H9 (cell line): Measurements from ENCODE around the gene SLC7A1. TPM values are rescaled to one million over a fixed set of nuclear protein-coding genes. Genes with fewer than 3 reads are reported as not detected.

Experiments used
- DNase-seq: peaks from one replicate; pipeline ENCODE4 v3.0.0-alpha.2; 2017
- H2AFZ ChIP-seq: one replicate; pipeline ENCODE4 v1.6.1; 2013; ENCODE audit warnings: mild to moderate bottlenecking, low read length, control low read depth, moderate library complexity
- H2AK5ac ChIP-seq: 2 replicates; pipeline ENCODE4 v1.6.1; 2013; ENCODE audit warnings: low read length, control low read depth, mixed read lengths; ENCODE audit not compliant: insufficient read length
- H2BK120ac ChIP-seq: one replicate; pipeline ENCODE4 v1.6.1; 2013; ENCODE audit warnings: low read depth, mild to moderate bottlenecking, low read length, control low read depth, inconsistent platforms; ENCODE audit not compliant: poor library complexity, severe bottlenecking
- H2BK12ac ChIP-seq: 2 replicates; pipeline ENCODE4 v1.6.1; 2013; ENCODE audit warnings: low read length, control low read depth, mixed read lengths, low read depth; ENCODE audit not compliant: insufficient read length
- H2BK15ac ChIP-seq: 2 replicates; pipeline ENCODE4 v1.6.1; 2013; ENCODE audit warnings: low read depth, low read length, control low read depth
- H2BK20ac ChIP-seq: one replicate; pipeline ENCODE4 v1.6.1; 2013; ENCODE audit warnings: low read depth, mild to moderate bottlenecking, low read length, control low read depth, inconsistent platforms; ENCODE audit not compliant: poor library complexity, severe bottlenecking
- H2BK5ac ChIP-seq: 2 replicates; pipeline ENCODE4 v1.6.1; 2013; ENCODE audit warnings: low read length, control low read depth, mixed read lengths; ENCODE audit not compliant: insufficient read length
- H3K14ac ChIP-seq: 2 replicates; pipeline ENCODE4 v1.6.1; 2013; ENCODE audit warnings: low read length, control low read depth; ENCODE audit not compliant: insufficient read depth
- H3K18ac ChIP-seq: 2 replicates; pipeline ENCODE4 v1.6.1; 2013; ENCODE audit warnings: low read depth, mild to moderate bottlenecking, mixed read lengths, low read length, control low read depth; ENCODE audit not compliant: insufficient read length
- H3K23ac ChIP-seq: 2 replicates; pipeline ENCODE4 v1.6.1; 2013; ENCODE audit warnings: low read length, control low read depth, mixed read lengths, low read depth; ENCODE audit not compliant: insufficient read length
- H3K23me2 ChIP-seq: 2 replicates; pipeline ENCODE4 v1.6.1; 2013; ENCODE audit warnings: low read depth, mild to moderate bottlenecking, mixed read lengths, low read length, control low read depth; ENCODE audit not compliant: insufficient read length, poor library complexity, severe bottlenecking
- H3K27ac ChIP-seq: 2 replicates; pipeline ENCODE4 v1.5.1; 2013; ENCODE audit warnings: low read length, control low read depth, mixed read lengths, low read depth; ENCODE audit not compliant: insufficient read length
- H3K27me3 ChIP-seq: 2 replicates; pipeline ENCODE4 v1.6.1; 2013; ENCODE audit warnings: low read length, control low read depth, inconsistent platforms; ENCODE audit not compliant: insufficient read depth
- H3K4ac ChIP-seq: 2 replicates; pipeline ENCODE4 v1.6.1; 2013; ENCODE audit warnings: low read depth, mild to moderate bottlenecking, control low read depth, inconsistent platforms, low read length, moderate library complexity
- H3K4me1 ChIP-seq: 2 replicates; pipeline ENCODE4 v1.6.1; 2013; ENCODE audit warnings: low read length, control low read depth, inconsistent platforms; ENCODE audit not compliant: insufficient read depth
- H3K4me2 ChIP-seq: 2 replicates; pipeline ENCODE4 v1.6.1; 2013; ENCODE audit warnings: low read length, control low read depth, mixed read lengths; ENCODE audit not compliant: insufficient read length, insufficient read depth
- H3K56ac ChIP-seq: 2 replicates; pipeline ENCODE4 v1.6.1; 2013; ENCODE audit warnings: low read depth, mild to moderate bottlenecking, mixed read lengths, low read length, control low read depth; ENCODE audit not compliant: insufficient read length
- H3K79me1 ChIP-seq: 2 replicates; pipeline ENCODE4 v1.6.1; 2013; ENCODE audit warnings: low read depth, mild to moderate bottlenecking, moderate library complexity, low read length, control low read depth, inconsistent platforms; ENCODE audit not compliant: insufficient read depth, poor library complexity, severe bottlenecking
- H3K79me2 ChIP-seq: 2 replicates; pipeline ENCODE4 v1.6.1; 2013; ENCODE audit warnings: low read length, control low read depth, inconsistent platforms; ENCODE audit not compliant: insufficient read depth
- H3K9ac ChIP-seq: 2 replicates; pipeline ENCODE4 v1.6.1; 2013; ENCODE audit warnings: low read length, control low read depth, mixed read lengths; ENCODE audit not compliant: insufficient read length; ENCODE audit errors: extremely low read depth
- H3K9me3 ChIP-seq: one replicate; pipeline ENCODE4 v1.6.1; 2013; ENCODE audit warnings: low read depth, low read length, inconsistent platforms; ENCODE audit not compliant: control insufficient read depth
- H3T11ph ChIP-seq: one replicate; pipeline ENCODE4 v1.6.1; 2013; ENCODE audit warnings: mild to moderate bottlenecking, low read length, control low read depth, inconsistent platforms
- H4K20me1 ChIP-seq: one replicate; pipeline ENCODE4 v1.6.1; 2013; ENCODE audit not compliant: control insufficient read depth, insufficient read length, insufficient read depth
- H4K5ac ChIP-seq: 2 replicates; pipeline ENCODE4 v1.6.1; 2013; ENCODE audit warnings: low read depth, mild to moderate bottlenecking, mixed read lengths, low read length, control low read depth; ENCODE audit not compliant: insufficient read length
- H4K8ac ChIP-seq: replicated peaks from 2 replicates; pipeline ENCODE4 v1.6.1; 2013; ENCODE audit warnings: low read length, control low read depth, mixed read lengths, low read depth; ENCODE audit not compliant: insufficient read length
- H4K91ac ChIP-seq: 2 replicates; pipeline ENCODE4 v1.6.1; 2013; ENCODE audit warnings: low read depth, mild to moderate bottlenecking, moderate library complexity, mixed read lengths, low read length, control low read depth; ENCODE audit not compliant: insufficient read length
- H3K27ac Mint-ChIP-seq, 3 experiments: 2 replicates in 2 of 3; 3 replicates in 1 of 3; pipeline ENCODE4 v1.8.0; 2020 to 2021; ENCODE audit warnings: mixed read lengths in 3 of 3, mild to moderate bottlenecking in 1 of 3, moderate library complexity in 1 of 3
- H3K27me3 Mint-ChIP-seq: 2 replicates; pipeline ENCODE4 v1.8.0; 2021; ENCODE audit warnings: low read depth, mild to moderate bottlenecking, moderate library complexity, mixed read lengths
- H3K36me3 Mint-ChIP-seq, 3 experiments: 2 replicates in 2 of 3; 3 replicates in 1 of 3; pipeline ENCODE4 v1.8.0; 2020 to 2021; ENCODE audit warnings: low read depth in 3 of 3, mixed read lengths in 3 of 3; ENCODE audit not compliant: insufficient read depth in 1 of 3
- H3K4me1 Mint-ChIP-seq, 2 experiments: 2 replicates each; pipeline ENCODE4 v1.8.0; 2020; ENCODE audit warnings: mixed read lengths in 2 of 2
- H3K4me3 Mint-ChIP-seq, 2 experiments: 2 replicates in 1 of 2; 3 replicates in 1 of 2; pipeline ENCODE4 v1.8.0; 2020 to 2021; ENCODE audit warnings: mild to moderate bottlenecking in 2 of 2, mixed read lengths in 2 of 2, moderate library complexity in 1 of 2
- H3K9me3 Mint-ChIP-seq, 2 experiments: 2 replicates in 1 of 2; 3 replicates in 1 of 2; pipeline ENCODE4 v1.8.0; 2020; ENCODE audit warnings: mild to moderate bottlenecking in 2 of 2, mixed read lengths in 2 of 2, moderate library complexity in 1 of 2
- WGBS: extraction: QIAGEN DNeasy Blood & Tissue Kit; methylation state at CpG from one replicate; pipeline ENCODE4 v1.1.7; 2013; ENCODE audit warnings: missing lambda C conversion rate, low lambda C conversion rate, mixed read lengths; ENCODE audit not compliant: insufficient read length; ENCODE audit errors: extremely low coverage; 5-methylcytosine and 5-hydroxymethylcytosine counted together
- total RNA-seq: library from RNA; stranded (reverse); gene quantifications from 2 replicates; pipeline ENCODE4 v1.2.1, GENCODE V29; 2021
- TF ChIP-seq, protein P1 (sequence below): fragments of 200-600 bp; sonication (generic); conservative IDR thresholded peaks from 3 replicates; pipeline ENCODE4 v1.8.0; 2021; ENCODE audit warnings: antibody characterized with exemption, mild to moderate bottlenecking

Gene SLC7A1
- total RNA-seq, 1 experiment from 2014 or later = 109 TPM

GRCh38 chr13:29498426-29499040 lies 97.0 kb downstream of the SLC7A1 start:
- TF ChIP-seq, protein P1, sequence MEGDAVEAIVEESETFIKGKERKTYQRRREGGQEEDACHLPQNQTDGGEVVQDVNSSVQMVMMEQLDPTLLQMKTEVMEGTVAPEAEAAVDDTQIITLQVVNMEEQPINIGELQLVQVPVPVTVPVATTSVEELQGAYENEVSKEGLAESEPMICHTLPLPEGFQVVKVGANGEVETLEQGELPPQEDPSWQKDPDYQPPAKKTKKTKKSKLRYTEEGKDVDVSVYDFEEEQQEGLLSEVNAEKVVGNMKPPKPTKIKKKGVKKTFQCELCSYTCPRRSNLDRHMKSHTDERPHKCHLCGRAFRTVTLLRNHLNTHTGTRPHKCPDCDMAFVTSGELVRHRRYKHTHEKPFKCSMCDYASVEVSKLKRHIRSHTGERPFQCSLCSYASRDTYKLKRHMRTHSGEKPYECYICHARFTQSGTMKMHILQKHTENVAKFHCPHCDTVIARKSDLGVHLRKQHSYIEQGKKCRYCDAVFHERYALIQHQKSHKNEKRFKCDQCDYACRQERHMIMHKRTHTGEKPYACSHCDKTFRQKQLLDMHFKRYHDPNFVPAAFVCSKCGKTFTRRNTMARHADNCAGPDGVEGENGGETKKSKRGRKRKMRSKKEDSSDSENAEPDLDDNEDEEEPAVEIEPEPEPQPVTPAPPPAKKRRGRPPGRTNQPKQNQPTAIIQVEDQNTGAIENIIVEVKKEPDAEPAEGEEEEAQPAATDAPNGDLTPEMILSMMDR = no peak
- no peaks in the 10 kb centered on the region for H3K9me3 ChIP-seq
- H3K23me2 ChIP-seq = no peaks in the 10 kb centered on the region
- no peak overlapping the region for H2AFZ ChIP-seq
- no peak overlapping the region for H2BK20ac ChIP-seq
- WGBS = no CpG with 5 or more reads among the region's 13 CpGs
- no peak overlapping the region for H3K56ac ChIP-seq
- no peak overlapping the region for H2AK5ac ChIP-seq
- H3K79me1 ChIP-seq = no peaks in the 10 kb centered on the region
- H3K4me2 ChIP-seq = no peak overlapping the region
- H4K20me1 ChIP-seq = no peaks in the 10 kb centered on the region
- H4K8ac ChIP-seq = no peak overlapping the region
- no peak overlapping the region for H3T11ph ChIP-seq
- no peak overlapping the region for H2BK15ac ChIP-seq
- no peaks in the 10 kb centered on the region; the same call in 1 of the 2 replicates for H3K27me3 ChIP-seq
- no peak overlapping the region for H3K4ac ChIP-seq
- H3K14ac ChIP-seq = no peak overlapping the region
- H3K27ac Mint-ChIP-seq = no peak overlapping the region
- no peaks in the 10 kb centered on the region for H3K36me3 Mint-ChIP-seq
- no peak overlapping the region for H3K4me3 Mint-ChIP-seq
- H2BK12ac ChIP-seq = no peak overlapping the region
- no peak overlapping the region for H3K18ac ChIP-seq
- no peak overlapping the region for H3K27ac ChIP-seq
- peaks cover 3% of the 10 kb centered on the region; the same call in 1 of the 2 replicates for H3K4me1 ChIP-seq
- H3K23ac ChIP-seq = no peak overlapping the region
- no peaks in the 10 kb centered on the region for H3K79me2 ChIP-seq
- DNase-seq = no peak
- no peak overlapping the region for H2BK120ac ChIP-seq
- H3K4me1 Mint-ChIP-seq = peaks cover 25 to 28% of the 10 kb centered on the region in 2 experiments
- no peaks in the 10 kb centered on the region for H3K9me3 Mint-ChIP-seq
- no peak overlapping the region for H2BK5ac ChIP-seq
- no peak overlapping the region for H3K9ac ChIP-seq
- no peak overlapping the region for H4K5ac ChIP-seq
- H3K27me3 Mint-ChIP-seq = peaks cover 12% of the 10 kb centered on the region
- H4K91ac ChIP-seq = no peak overlapping the region
